GM12892 (cell line): ENCODE measurements around the gene PGF.

Experiments used
- DNase-seq: peaks from one replicate; pipeline ENCODE4 v3.0.0; 2011; ENCODE audit not compliant: insufficient read length
- FAIRE-seq: peaks from 2 replicates; lab custom pipeline; 2011; peaks lifted over from hg19 to GRCh38; lab: Jason Lieb, UNC
- POLR2A ChIP-seq: IDR thresholded peaks from 2 replicates; pipeline ENCODE4 v1.6.1; 2011; ENCODE audit warnings: low read depth, low read length, control low read depth
- POLR2AphosphoS5 ChIP-seq: IDR thresholded peaks from 2 replicates; pipeline ENCODE4 v1.6.1; 2011; ENCODE audit warnings: low read depth, low read length, control low read depth
- TAF1 ChIP-seq: IDR thresholded peaks from 2 replicates; pipeline ENCODE4 v1.6.1; 2011; ENCODE audit warnings: low read depth, mild to moderate bottlenecking, control low read depth, low read length, borderline replicate concordance

Gene PGF

GRCh38 chr14:74896400-74896799 is 59.0 kb downstream of the PGF start:
- DNase-seq: no peak
- TF ChIP-seq POLR2A (no peak), POLR2AphosphoS5 (no peak), TAF1 (no peak)
- FAIRE-seq: no peak

DNA sequence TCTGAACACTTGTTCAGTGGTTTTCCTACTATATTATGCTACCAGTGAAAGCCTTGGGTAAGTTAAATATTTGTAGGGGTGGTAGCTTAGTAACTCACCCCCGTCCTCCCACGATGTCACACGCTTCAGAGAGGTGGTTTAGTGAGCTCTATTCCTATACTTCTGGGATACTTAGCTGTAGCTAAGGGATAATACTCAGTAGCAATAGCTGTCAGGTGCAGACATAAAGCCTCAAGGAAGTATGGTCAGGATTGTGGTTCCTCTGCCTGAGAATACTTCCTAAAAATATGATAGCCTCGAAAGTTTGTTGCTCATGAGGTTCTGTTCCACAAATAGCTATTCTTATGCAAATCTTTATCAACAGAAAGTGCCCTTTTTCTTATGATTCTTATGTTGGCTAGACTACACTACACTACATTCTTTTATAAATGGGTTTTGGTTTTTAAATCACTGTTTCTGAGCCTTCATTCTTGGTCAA is 61.7 kb downstream of the PGF start:
- TF ChIP-seq POLR2A (no peak), POLR2AphosphoS5 (no peak), TAF1 (no peak)
- peak; percentile 85 for FAIRE-seq
- no peak for DNase-seq

GRCh38 chr14:74892745-74893144 is 62.7 kb downstream of the PGF start:
- FAIRE-seq (peak; percentile 72), DNase-seq (no peak)
- TF ChIP-seq TAF1 (no peak), POLR2A (no peak), POLR2AphosphoS5 (no peak)

- TF ChIP-seq POLR2AphosphoS5 (no peak), POLR2A (no peak), TAF1 (no peak)
- FAIRE-seq: no peak
- no peak for DNase-seq
These were observed 63.5 kb downstream of the PGF start for GRCh38 chr14:74891870-74892269.
